ENCODE measurements around the gene WDR77. TPM values are rescaled to one million over a fixed set of nuclear protein-coding genes. Genes with fewer than 3 reads are reported as not detected.
A peak's percentile ranks its signal among the peaks of the same experiment; 100 is the strongest.

WDR77 gene
- total RNA-seq, 1 experiment from 2014 or later: 62.1 TPM

GRCh38 chr1:111496398-111496797 is 47.3 kb upstream of the WDR77 start:
- ATAC-seq (peak; percentile 73), DNase-seq (no peak)
- H2AFZ ChIP-seq (ENCODE audit: low read length): no peak overlapping the region
- ChIA-PET POLR2A (ENCODE audit: unreplicated experiment) (interaction anchor here (0.7 kb wide), 1 partner anchor 1056 kb away, joined by 3 read pairs; no protein-coding TSS in a partner anchor), CTCF (interaction anchor here (1.5 kb wide), 1 partner anchor 15 kb away, joined by 3 read pairs; no protein-coding TSS in a partner anchor)
- BruUV-seq (replicated peaks): no TSS peak
- no peak overlapping the region for H3K27ac ChIP-seq (ENCODE audit: low read length)
- H4K20me1 ChIP-seq (ENCODE audit: low read length): no peaks in the 10 kb centered on the region
- no peak overlapping the region for H3K4me3 ChIP-seq (ENCODE audit: low read length)
- H3K27me3 ChIP-seq (ENCODE audit: low read length): peaks cover 14% of the 10 kb centered on the region
- no peaks in the 10 kb centered on the region for H3K9me3 ChIP-seq (ENCODE audit: low read length)
- H3K4me1 ChIP-seq (ENCODE audit: insufficient read depth, low read length): no peaks in the 10 kb centered on the region
- no peaks in the 10 kb centered on the region for H3K79me2 ChIP-seq (ENCODE audit: low read length)
- TF ChIP-seq EZH2phosphoT487 (IDR thresholded peaks at IDR 0.05; ENCODE audit: borderline replicate concordance, low read length) (no peak), CTCF (conservative IDR thresholded peaks at IDR 0.05; ENCODE audit: low read depth, low read length) (no peak), EZH2 (IDR thresholded peaks at IDR 0.05; ENCODE audit: low read length, unreplicated experiment) (no peak)
- H3K4me2 ChIP-seq (ENCODE audit: low read length): no peak overlapping the region
- no peak overlapping the region for H3K9ac ChIP-seq (ENCODE audit: low read length)
- no peaks in the 10 kb centered on the region for H3K36me3 ChIP-seq (ENCODE audit: low read depth, low read length)
- intact Hi-C loops (cut with micrococcal nuclease): no loop called here
- no peaks in the 10 kb centered on the region for H3F3A ChIP-seq (ENCODE audit: low read length, unreplicated experiment)
- no peaks in the 10 kb centered on the region for H3K9me2 ChIP-seq (replicated peaks; ENCODE audit: low read length)

GRCh38 chr1:111491070-111491469 is 42.0 kb upstream of the WDR77 start:
- Histone ChIP-seq H2AFZ (ENCODE audit: low read length) (no peak overlapping the region), H3K9ac (ENCODE audit: low read length) (no peak overlapping the region), H3K4me3 (ENCODE audit: low read length) (no peak overlapping the region), H3F3A (ENCODE audit: low read length, unreplicated experiment) (no peaks in the 10 kb centered on the region), H3K4me2 (ENCODE audit: low read length) (no peak overlapping the region), H3K4me1 (ENCODE audit: insufficient read depth, low read length) (peaks cover 9% of the 10 kb centered on the region), H3K79me2 (ENCODE audit: low read length) (no peaks in the 10 kb centered on the region), H3K36me3 (ENCODE audit: low read depth, low read length) (no peaks in the 10 kb centered on the region), H3K9me3 (ENCODE audit: low read length) (no peaks in the 10 kb centered on the region), H3K27ac (ENCODE audit: low read length) (no peak overlapping the region), H4K20me1 (ENCODE audit: low read length) (no peaks in the 10 kb centered on the region), H3K27me3 (ENCODE audit: low read length) (peaks cover 14% of the 10 kb centered on the region), H3K9me2 (replicated peaks; ENCODE audit: low read length) (no peaks in the 10 kb centered on the region)
- CTCF ChIA-PET: no interaction called here
- ATAC-seq: no peak
- TF ChIP-seq EZH2phosphoT487 (IDR thresholded peaks at IDR 0.05; ENCODE audit: borderline replicate concordance, low read length): no peak
- TF ChIP-seq EZH2 (IDR thresholded peaks at IDR 0.05; ENCODE audit: low read length, unreplicated experiment): no peak
- TF ChIP-seq CTCF (conservative IDR thresholded peaks at IDR 0.05; ENCODE audit: low read depth, low read length): no peak
- intact Hi-C loops (cut with micrococcal nuclease): no loop called here
- no peak for DNase-seq
- POLR2A ChIA-PET (ENCODE audit: unreplicated experiment): no interaction called here
- no TSS peak for BruUV-seq (replicated peaks)

- CTCF ChIA-PET: no interaction called here
- BruUV-seq (replicated peaks): no TSS peak
- TF ChIP-seq CTCF (conservative IDR thresholded peaks at IDR 0.05; ENCODE audit: low read depth, low read length) (no peak), EZH2 (IDR thresholded peaks at IDR 0.05; ENCODE audit: low read length, unreplicated experiment) (no peak), EZH2phosphoT487 (IDR thresholded peaks at IDR 0.05; ENCODE audit: borderline replicate concordance, low read length) (no peak)
- Histone ChIP-seq H3K79me2 (ENCODE audit: low read length) (no peaks in the 10 kb centered on the region), H3K4me3 (ENCODE audit: low read length) (no peak overlapping the region), H3K27me3 (ENCODE audit: low read length) (peaks cover 14% of the 10 kb centered on the region), H3K9ac (ENCODE audit: low read length) (no peak overlapping the region), H4K20me1 (ENCODE audit: low read length) (no peaks in the 10 kb centered on the region), H3K36me3 (ENCODE audit: low read depth, low read length) (no peaks in the 10 kb centered on the region), H3K4me1 (ENCODE audit: insufficient read depth, low read length) (peaks cover 9% of the 10 kb centered on the region), H3F3A (ENCODE audit: low read length, unreplicated experiment) (no peaks in the 10 kb centered on the region), H3K9me2 (replicated peaks; ENCODE audit: low read length) (no peaks in the 10 kb centered on the region), H2AFZ (ENCODE audit: low read length) (no peak overlapping the region), H3K27ac (ENCODE audit: low read length) (no peak overlapping the region), H3K9me3 (ENCODE audit: low read length) (no peaks in the 10 kb centered on the region), H3K4me2 (ENCODE audit: low read length) (no peak overlapping the region)
- DNase-seq (no peak), ATAC-seq (no peak)
- POLR2A ChIA-PET (ENCODE audit: unreplicated experiment): no interaction called here
- intact Hi-C loops (cut with micrococcal nuclease): no loop called here
Observed at GRCh38 chr1:111490220-111490619, 41.2 kb upstream of the WDR77 start.

All from PC-3 (cell line).